ENCODE data around the gene TXNDC16.
"Not testable (repeated sequence)": the region's sequence is repeated elsewhere in the genome, so short reads cannot be mapped to it uniquely, and the experiment has no call there.

TXNDC16 gene

GRCh38 chr14:52538623-52539022 lies 13.7 kb downstream of the TXNDC16 start:
- DNase-seq = no peak

GRCh38 chr14:52536269-52536668 lies 16.0 kb downstream of the TXNDC16 start:
- no peak for DNase-seq

GRCh38 chr14:52531481-52531880 lies 20.8 kb downstream of the TXNDC16 start:
- DNase-seq = no peak

- DNase-seq = no peak
These were observed 25.3 kb downstream of the TXNDC16 start for GRCh38 chr14:52527052-52527451.

GRCh38 chr14:52522581-52523345 lies 29.5 kb downstream of the TXNDC16 start:
- no peak for DNase-seq

- no peak for DNase-seq
These were observed 30.3 kb downstream of the TXNDC16 start for GRCh38 chr14:52522033-52522432.

GRCh38 chr14:52514046-52514811 lies 38.1 kb downstream of the TXNDC16 start:
- DNase-seq = no peak

- DNase-seq = no peak
These were observed 39.1 kb downstream of the TXNDC16 start for GRCh38 chr14:52513249-52513648.

GRCh38 chr14:52494444-52494843 lies 57.9 kb downstream of the TXNDC16 start:
- no peak for DNase-seq

GRCh38 chr14:52485350-52485960 lies 66.8 kb downstream of the TXNDC16 start:
- DNase-seq = no peak

- no peak for DNase-seq
These were observed 70.4 kb downstream of the TXNDC16 start for GRCh38 chr14:52481864-52482263.

- DNase-seq = no peak
These were observed 78.7 kb downstream of the TXNDC16 start for GRCh38 chr14:52473557-52473956.

- DNase-seq = no peak
These were observed 79.6 kb downstream of the TXNDC16 start for GRCh38 chr14:52472728-52473127.

- DNase-seq = not testable (repeated sequence)
These were observed 80.1 kb downstream of the TXNDC16 start for GRCh38 chr14:52472251-52472650.

GRCh38 chr14:52467515-52468266 lies 84.6 kb downstream of the TXNDC16 start:
- no peak for DNase-seq

GRCh38 chr14:52464175-52464574 lies 88.1 kb downstream of the TXNDC16 start:
- DNase-seq = no peak

- DNase-seq = no peak
These were observed 88.9 kb downstream of the TXNDC16 start for GRCh38 chr14:52463375-52463774.

- no peak for DNase-seq
These were observed 90.6 kb downstream of the TXNDC16 start for GRCh38 chr14:52461721-52462120.

GRCh38 chr14:52458721-52459085 lies 93.6 kb downstream of the TXNDC16 start:
- DNase-seq = no peak

GRCh38 chr14:52457411-52457810 lies 94.9 kb downstream of the TXNDC16 start:
- DNase-seq = no peak

- DNase-seq = no peak
These were observed 96.8 kb downstream of the TXNDC16 start for GRCh38 chr14:52455291-52456088.

GRCh38 chr14:52447236-52447635 lies 105.1 kb downstream of the TXNDC16 start:
- DNase-seq = no peak

Measured in stimulated activated CD4-positive, alpha-beta T cell treated with anti-CD3 and anti-CD28 coated beads, Interleukin-4, amount 100 ng/mL, for 4 hours (primary cell).